Measurements from ENCODE around the gene SLC39A11.

SLC39A11 gene

DNA sequence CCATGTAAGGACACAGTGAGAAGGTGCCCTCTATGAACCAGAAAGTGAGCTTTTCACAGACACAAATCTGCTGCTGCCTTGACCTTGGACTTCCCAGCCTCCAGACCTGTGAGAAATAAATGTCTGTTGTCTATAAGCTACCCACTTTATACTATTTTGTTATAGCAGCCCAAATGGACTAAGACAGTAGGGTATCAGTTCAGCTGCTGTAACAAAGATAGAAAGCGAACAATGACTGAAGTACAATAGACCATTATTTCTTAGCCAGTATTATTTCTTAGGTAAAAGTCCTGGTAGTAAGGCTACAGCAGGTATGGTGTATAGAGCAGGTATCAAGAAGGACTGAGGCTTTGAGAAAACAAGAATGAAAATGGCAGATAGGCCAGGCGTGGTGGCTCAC, 117.0 kb downstream of the SLC39A11 start:
- no peaks in the 10 kb centered on the region for H3K4me1 ChIP-seq (ENCODE audit: low read length)
- no peaks in the 10 kb centered on the region for H3K9me2 ChIP-seq (replicated peaks; ENCODE audit: insufficient read depth, low read length)
- no peaks in the 10 kb centered on the region for H3K9me3 ChIP-seq (replicated peaks; ENCODE audit: insufficient read depth, low read length)
- TF ChIP-seq EZH2 (optimal IDR thresholded peaks at IDR 0.05; ENCODE audit: low read depth, low read length) (no peak), EZH2phosphoT487 (IDR thresholded peaks at IDR 0.05; ENCODE audit: low read length) (no peak)
- TF ChIP-seq, protein P1, sequence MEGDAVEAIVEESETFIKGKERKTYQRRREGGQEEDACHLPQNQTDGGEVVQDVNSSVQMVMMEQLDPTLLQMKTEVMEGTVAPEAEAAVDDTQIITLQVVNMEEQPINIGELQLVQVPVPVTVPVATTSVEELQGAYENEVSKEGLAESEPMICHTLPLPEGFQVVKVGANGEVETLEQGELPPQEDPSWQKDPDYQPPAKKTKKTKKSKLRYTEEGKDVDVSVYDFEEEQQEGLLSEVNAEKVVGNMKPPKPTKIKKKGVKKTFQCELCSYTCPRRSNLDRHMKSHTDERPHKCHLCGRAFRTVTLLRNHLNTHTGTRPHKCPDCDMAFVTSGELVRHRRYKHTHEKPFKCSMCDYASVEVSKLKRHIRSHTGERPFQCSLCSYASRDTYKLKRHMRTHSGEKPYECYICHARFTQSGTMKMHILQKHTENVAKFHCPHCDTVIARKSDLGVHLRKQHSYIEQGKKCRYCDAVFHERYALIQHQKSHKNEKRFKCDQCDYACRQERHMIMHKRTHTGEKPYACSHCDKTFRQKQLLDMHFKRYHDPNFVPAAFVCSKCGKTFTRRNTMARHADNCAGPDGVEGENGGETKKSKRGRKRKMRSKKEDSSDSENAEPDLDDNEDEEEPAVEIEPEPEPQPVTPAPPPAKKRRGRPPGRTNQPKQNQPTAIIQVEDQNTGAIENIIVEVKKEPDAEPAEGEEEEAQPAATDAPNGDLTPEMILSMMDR (IDR thresholded peaks at IDR 0.05; ENCODE audit: low read length), result no peak
- no peak overlapping the region for H3K4me3 ChIP-seq (ENCODE audit: low read length)
- H3K4me2 ChIP-seq (ENCODE audit: low read depth, low read length), result no peak overlapping the region
- H3K9ac ChIP-seq (ENCODE audit: low read length), result no peak overlapping the region
- H3K27ac ChIP-seq (ENCODE audit: low read length), result no peak overlapping the region
- DNase-seq, result no peak
- H3K36me3 ChIP-seq (replicated peaks; ENCODE audit: insufficient read depth, low read length), result no peaks in the 10 kb centered on the region
- no peaks in the 10 kb centered on the region for H4K20me1 ChIP-seq (ENCODE audit: insufficient read depth, low read length)
- no peaks in the 10 kb centered on the region for H3F3A ChIP-seq (ENCODE audit: insufficient read depth, low read length)
- H2AFZ ChIP-seq (ENCODE audit: low read length), result no peak overlapping the region
- no peaks in the 10 kb centered on the region for H3K79me2 ChIP-seq (ENCODE audit: low read length)
- H3K27me3 ChIP-seq (replicated peaks; ENCODE audit: insufficient read depth, low read length), result no peaks in the 10 kb centered on the region

DNA sequence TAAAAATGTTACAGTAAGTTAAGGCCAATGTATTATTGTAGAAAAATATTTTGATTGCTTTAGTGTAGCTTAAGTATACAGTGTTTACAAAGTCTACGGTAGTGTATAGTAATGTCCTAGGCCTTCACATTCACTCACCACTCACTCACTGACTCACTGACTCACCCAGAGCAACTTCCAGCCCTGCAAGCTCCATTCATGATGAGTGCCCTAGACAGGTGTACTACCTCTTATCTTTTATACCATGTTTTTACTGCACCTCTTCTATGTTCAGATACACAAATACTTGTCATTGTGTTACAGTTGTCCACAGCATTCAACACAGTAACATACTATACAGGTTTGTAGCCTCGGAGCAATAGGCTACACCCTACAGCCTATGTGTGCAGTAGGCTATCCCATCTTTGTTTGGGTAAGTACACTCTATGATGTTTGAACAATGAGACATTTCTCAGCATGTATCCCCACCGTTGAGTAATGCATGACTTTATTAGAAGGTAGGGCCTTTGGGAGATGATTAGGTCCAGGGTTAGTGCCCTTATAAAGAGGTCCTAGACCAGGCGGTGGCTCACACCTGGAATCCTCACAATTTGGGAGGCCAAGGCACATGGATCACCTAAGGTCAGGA, 117.8 kb downstream of the SLC39A11 start:
- Histone ChIP-seq H3K9ac (ENCODE audit: low read length) (no peak overlapping the region), H3K4me1 (ENCODE audit: low read length) (no peaks in the 10 kb centered on the region), H3K9me2 (replicated peaks; ENCODE audit: insufficient read depth, low read length) (no peaks in the 10 kb centered on the region), H2AFZ (ENCODE audit: low read length) (no peak overlapping the region), H3K27ac (ENCODE audit: low read length) (no peak overlapping the region), H3F3A (ENCODE audit: insufficient read depth, low read length) (no peaks in the 10 kb centered on the region), H3K27me3 (replicated peaks; ENCODE audit: insufficient read depth, low read length) (no peaks in the 10 kb centered on the region), H3K4me3 (ENCODE audit: low read length) (no peak overlapping the region), H3K79me2 (ENCODE audit: low read length) (no peaks in the 10 kb centered on the region), H3K9me3 (replicated peaks; ENCODE audit: insufficient read depth, low read length) (no peaks in the 10 kb centered on the region), H4K20me1 (ENCODE audit: insufficient read depth, low read length) (no peaks in the 10 kb centered on the region), H3K36me3 (replicated peaks; ENCODE audit: insufficient read depth, low read length) (no peaks in the 10 kb centered on the region), H3K4me2 (ENCODE audit: low read depth, low read length) (no peak overlapping the region)
- DNase-seq, result no peak
- TF ChIP-seq, protein P1 (IDR thresholded peaks at IDR 0.05; ENCODE audit: low read length), result no peak
- no peak for TF ChIP-seq EZH2 (optimal IDR thresholded peaks at IDR 0.05; ENCODE audit: low read depth, low read length)
- TF ChIP-seq EZH2phosphoT487 (IDR thresholded peaks at IDR 0.05; ENCODE audit: low read length), result no peak

DNA sequence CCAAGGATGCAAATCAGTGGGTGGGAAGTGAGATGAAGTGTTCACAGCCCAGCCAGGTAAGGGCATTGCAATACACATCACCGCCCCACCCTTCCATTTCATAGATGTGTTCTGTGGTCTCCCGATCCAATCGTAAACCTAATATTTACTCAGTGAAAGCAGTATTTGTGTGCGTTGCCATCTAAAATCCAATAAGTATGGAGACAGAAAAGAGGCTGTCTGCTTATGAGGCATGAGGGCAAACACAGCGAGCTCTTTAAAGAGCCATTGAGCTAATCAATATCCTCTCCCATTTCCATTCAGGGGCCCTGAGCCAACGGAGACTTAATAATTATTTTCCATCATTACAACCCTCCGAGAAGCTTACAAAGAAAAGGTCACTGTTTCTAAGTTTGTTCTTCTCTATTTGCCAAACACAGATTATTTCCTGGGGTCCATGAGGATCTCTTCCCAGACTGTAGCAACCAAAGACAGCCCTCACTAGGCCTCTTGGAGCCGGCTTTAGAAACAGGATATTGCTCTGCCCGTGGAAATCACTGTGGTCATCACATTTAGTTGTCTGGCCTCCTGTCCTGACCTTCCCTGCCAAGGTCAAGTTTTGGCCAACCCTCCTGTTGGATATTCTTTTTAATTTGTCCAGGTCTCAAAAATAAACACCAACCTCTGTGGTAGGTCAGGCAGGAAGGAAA, 120.1 kb downstream of the SLC39A11 start:
- Histone ChIP-seq H3K4me3 (ENCODE audit: low read length) (no peak overlapping the region), H3K79me2 (ENCODE audit: low read length) (no peaks in the 10 kb centered on the region), H3K4me1 (ENCODE audit: low read length) (no peaks in the 10 kb centered on the region), H3K9me3 (replicated peaks; ENCODE audit: insufficient read depth, low read length) (no peaks in the 10 kb centered on the region), H3K9ac (ENCODE audit: low read length) (no peak overlapping the region), H3K4me2 (ENCODE audit: low read depth, low read length) (no peak overlapping the region), H3K9me2 (replicated peaks; ENCODE audit: insufficient read depth, low read length) (no peaks in the 10 kb centered on the region), H3F3A (ENCODE audit: insufficient read depth, low read length) (no peaks in the 10 kb centered on the region), H2AFZ (ENCODE audit: low read length) (no peak overlapping the region), H4K20me1 (ENCODE audit: insufficient read depth, low read length) (no peaks in the 10 kb centered on the region), H3K27ac (ENCODE audit: low read length) (no peak overlapping the region), H3K36me3 (replicated peaks; ENCODE audit: insufficient read depth, low read length) (no peaks in the 10 kb centered on the region), H3K27me3 (replicated peaks; ENCODE audit: insufficient read depth, low read length) (no peaks in the 10 kb centered on the region)
- TF ChIP-seq EZH2phosphoT487 (IDR thresholded peaks at IDR 0.05; ENCODE audit: low read length) (no peak), EZH2 (optimal IDR thresholded peaks at IDR 0.05; ENCODE audit: low read depth, low read length) (no peak)
- TF ChIP-seq, protein P1 (IDR thresholded peaks at IDR 0.05; ENCODE audit: low read length), result no peak
- DNase-seq, result no peak

Data from MM.1S (cell line).